Measurements from ENCODE around the gene DIP2A.

The DIP2A gene

DNA sequence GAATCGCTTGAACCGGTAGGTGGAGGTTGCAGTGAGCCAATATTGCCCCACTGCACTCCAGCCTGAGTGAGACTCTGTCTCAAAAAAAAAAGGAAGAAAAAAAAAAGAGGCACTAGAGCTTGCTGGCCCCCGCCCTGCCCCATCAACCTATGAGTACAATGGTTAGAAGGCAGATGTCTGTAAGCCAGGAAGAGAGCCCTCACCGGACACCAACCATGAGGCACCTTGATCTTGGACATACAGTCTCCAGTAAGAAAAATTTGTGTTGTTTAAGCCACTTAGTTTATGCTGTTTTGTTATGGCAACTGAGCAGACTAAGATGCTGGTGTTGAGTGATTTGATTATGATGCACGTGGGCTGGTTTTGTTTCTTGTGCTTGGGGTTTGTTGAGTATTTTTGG lies 34.2 kb downstream of the DIP2A start:
- peaks cover 17% of the 10 kb centered on the region for H3K4me1 Mint-ChIP-seq
- TF ChIP-seq, protein P1, sequence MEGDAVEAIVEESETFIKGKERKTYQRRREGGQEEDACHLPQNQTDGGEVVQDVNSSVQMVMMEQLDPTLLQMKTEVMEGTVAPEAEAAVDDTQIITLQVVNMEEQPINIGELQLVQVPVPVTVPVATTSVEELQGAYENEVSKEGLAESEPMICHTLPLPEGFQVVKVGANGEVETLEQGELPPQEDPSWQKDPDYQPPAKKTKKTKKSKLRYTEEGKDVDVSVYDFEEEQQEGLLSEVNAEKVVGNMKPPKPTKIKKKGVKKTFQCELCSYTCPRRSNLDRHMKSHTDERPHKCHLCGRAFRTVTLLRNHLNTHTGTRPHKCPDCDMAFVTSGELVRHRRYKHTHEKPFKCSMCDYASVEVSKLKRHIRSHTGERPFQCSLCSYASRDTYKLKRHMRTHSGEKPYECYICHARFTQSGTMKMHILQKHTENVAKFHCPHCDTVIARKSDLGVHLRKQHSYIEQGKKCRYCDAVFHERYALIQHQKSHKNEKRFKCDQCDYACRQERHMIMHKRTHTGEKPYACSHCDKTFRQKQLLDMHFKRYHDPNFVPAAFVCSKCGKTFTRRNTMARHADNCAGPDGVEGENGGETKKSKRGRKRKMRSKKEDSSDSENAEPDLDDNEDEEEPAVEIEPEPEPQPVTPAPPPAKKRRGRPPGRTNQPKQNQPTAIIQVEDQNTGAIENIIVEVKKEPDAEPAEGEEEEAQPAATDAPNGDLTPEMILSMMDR (IDR thresholded peaks at IDR 0.05), result no peak
- DNase-seq, result no peak
- H3K9me3 Mint-ChIP-seq, result no peaks in the 10 kb centered on the region
- H3K27ac Mint-ChIP-seq, result no peak overlapping the region
- H3K36me3 Mint-ChIP-seq (ENCODE audit: low read depth), result peaks cover 64% of the 10 kb centered on the region
- peaks cover 3% of the 10 kb centered on the region for H3K27me3 Mint-ChIP-seq (ENCODE audit: low read depth, poor library complexity)
- H3K4me3 Mint-ChIP-seq, result no peak overlapping the region

DNA sequence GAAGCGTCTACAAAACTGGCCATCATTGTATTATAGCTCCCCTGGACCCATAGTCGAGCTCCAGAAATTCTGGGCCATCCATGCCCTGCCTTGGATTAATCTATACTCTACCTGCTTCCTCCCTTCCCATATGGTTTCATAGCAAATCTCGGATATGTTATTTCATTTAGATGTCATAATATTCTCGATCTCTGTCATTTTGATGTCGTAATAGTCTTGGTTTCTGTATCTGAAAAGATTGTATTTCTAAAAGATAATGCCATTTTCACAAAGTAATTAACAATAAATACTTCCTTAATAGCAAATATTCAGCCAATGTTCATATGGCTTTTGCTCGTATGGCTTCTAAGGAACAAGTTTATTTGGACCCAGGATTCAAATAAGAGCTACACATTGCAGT lies 35.1 kb downstream of the DIP2A start:
- TF ChIP-seq, protein P1 (IDR thresholded peaks at IDR 0.05), result no peak
- DNase-seq, result no peak
- no peak overlapping the region for H3K27ac Mint-ChIP-seq
- H3K36me3 Mint-ChIP-seq (ENCODE audit: low read depth), result peaks cover 64% of the 10 kb centered on the region
- peaks cover 17% of the 10 kb centered on the region for H3K4me1 Mint-ChIP-seq
- H3K4me3 Mint-ChIP-seq, result no peak overlapping the region
- no peaks in the 10 kb centered on the region for H3K27me3 Mint-ChIP-seq (ENCODE audit: low read depth, poor library complexity)
- no peaks in the 10 kb centered on the region for H3K9me3 Mint-ChIP-seq

DNA sequence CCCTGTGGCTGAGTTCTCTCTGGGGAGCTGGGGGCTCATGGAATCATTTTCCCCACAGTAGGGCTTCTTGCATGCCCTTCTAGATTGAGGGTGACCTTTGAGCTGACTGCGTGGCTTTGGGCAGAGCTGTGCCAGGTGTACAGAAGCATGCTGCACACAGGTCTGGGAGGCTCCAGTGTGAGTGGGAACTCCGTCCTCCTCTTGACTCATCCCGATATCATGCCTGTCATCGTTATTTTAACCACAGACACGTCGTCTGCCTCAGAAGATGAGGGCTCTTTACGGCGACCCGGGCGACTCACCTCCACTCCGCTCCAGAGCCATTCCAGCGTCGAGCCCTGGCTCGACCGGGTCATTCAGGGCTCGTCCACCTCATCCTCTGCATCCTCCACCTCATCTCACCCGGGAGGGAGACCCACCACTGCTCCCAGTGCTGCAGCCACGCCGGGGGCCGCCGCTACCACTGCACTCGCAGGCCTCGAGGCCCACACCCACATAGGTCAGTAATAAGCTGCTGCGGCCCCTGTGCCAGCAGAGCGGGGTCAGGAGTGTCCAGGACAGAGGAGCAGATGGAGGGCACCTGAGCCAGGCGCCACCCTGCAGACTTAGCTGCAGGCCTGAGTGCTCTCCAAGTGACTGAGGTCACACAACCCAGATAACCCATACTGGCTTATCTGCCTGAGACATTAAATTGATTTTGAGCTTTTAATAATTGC lies 39.8 kb downstream of the DIP2A start:
- peaks cover 45% of the 10 kb centered on the region for H3K36me3 Mint-ChIP-seq (ENCODE audit: low read depth)
- TF ChIP-seq, protein P1 (IDR thresholded peaks at IDR 0.05), result no peak
- H3K4me1 Mint-ChIP-seq, result peaks cover 6% of the 10 kb centered on the region
- no peak overlapping the region for H3K27ac Mint-ChIP-seq
- no peak for DNase-seq
- H3K4me3 Mint-ChIP-seq, result no peak overlapping the region
- H3K9me3 Mint-ChIP-seq, result no peaks in the 10 kb centered on the region
- H3K27me3 Mint-ChIP-seq (ENCODE audit: low read depth, poor library complexity), result no peaks in the 10 kb centered on the region

GRCh38 chr21:46500224-46500861 lies 41.7 kb downstream of the DIP2A start:
- no peaks in the 10 kb centered on the region for H3K27me3 Mint-ChIP-seq (ENCODE audit: low read depth, poor library complexity)
- no peak for DNase-seq
- H3K4me3 Mint-ChIP-seq, result no peak overlapping the region
- H3K4me1 Mint-ChIP-seq, result peaks cover 6% of the 10 kb centered on the region
- TF ChIP-seq, protein P1 (IDR thresholded peaks at IDR 0.05), result no peak
- no peaks in the 10 kb centered on the region for H3K9me3 Mint-ChIP-seq
- H3K27ac Mint-ChIP-seq, result peak overlapping the region; percentile 97
- H3K36me3 Mint-ChIP-seq (ENCODE audit: low read depth), result peaks cover 37% of the 10 kb centered on the region

GRCh38 chr21:46503922-46504550 lies 45.3 kb downstream of the DIP2A start:
- no peak overlapping the region for H3K27ac Mint-ChIP-seq
- no peak overlapping the region for H3K4me3 Mint-ChIP-seq
- TF ChIP-seq, protein P1 (IDR thresholded peaks at IDR 0.05), result no peak
- no peak for DNase-seq
- peaks cover 49% of the 10 kb centered on the region for H3K36me3 Mint-ChIP-seq (ENCODE audit: low read depth)
- H3K4me1 Mint-ChIP-seq, result peaks cover 6% of the 10 kb centered on the region
- no peaks in the 10 kb centered on the region for H3K27me3 Mint-ChIP-seq (ENCODE audit: low read depth, poor library complexity)
- H3K9me3 Mint-ChIP-seq, result no peaks in the 10 kb centered on the region

Measured in nephron progenitor cell (in vitro differentiated cells).